Smooth muscle cell (in vitro differentiated cells): ENCODE data around the gene PLLP. TPM values are rescaled to one million over a fixed set of nuclear protein-coding genes. Genes with fewer than 3 reads are reported as not detected.

Experiments
- DNase-seq: peaks from one replicate; lab custom pipeline; 2025; ENCODE audit not compliant: unreplicated experiment; lab: John Stamatoyannopoulos, UW
- H2AFZ ChIP-seq: fragments of 200-600 bp; sonication (generic); 2 replicates; pipeline ENCODE4 v1.6.0; 2016; ENCODE audit warnings: antibody characterized with exemption, low read depth, mild to moderate bottlenecking
- H3F3A ChIP-seq: fragments of 200-600 bp; sonication (generic); 2 replicates; pipeline ENCODE4 v1.6.0; 2017; ENCODE audit warnings: antibody characterized with exemption, low read depth
- H3K27ac ChIP-seq: fragments of 200-600 bp; sonication (generic); 2 replicates; pipeline ENCODE4 v1.5.1; 2016; ENCODE audit warnings: low read depth, mild to moderate bottlenecking
- H3K27me3 ChIP-seq: fragments of 200-600 bp; sonication (generic); 2 replicates; pipeline ENCODE4 v1.6.1; 2016; ENCODE audit warnings: low read depth, mild to moderate bottlenecking
- H3K36me3 ChIP-seq: fragments of 200-600 bp; sonication (generic); 2 replicates; pipeline ENCODE4 v1.5.1; 2016; ENCODE audit warnings: low read depth
- H3K4me1 ChIP-seq: fragments of 200-600 bp; sonication (generic); 2 replicates; pipeline ENCODE4 v1.5.1; 2016; ENCODE audit warnings: low read depth
- H3K4me2 ChIP-seq: fragments of 200-600 bp; sonication (generic); 2 replicates; pipeline ENCODE4 v1.6.0; 2016; ENCODE audit warnings: mild to moderate bottlenecking
- H3K4me3 ChIP-seq: fragments of 200-600 bp; sonication (generic); 2 replicates; pipeline ENCODE4 v1.5.1; 2016; ENCODE audit warnings: mild to moderate bottlenecking
- H3K79me2 ChIP-seq: fragments of 200-600 bp; sonication (generic); 2 replicates; pipeline ENCODE4 v1.6.0; 2016; ENCODE audit warnings: low read depth, mild to moderate bottlenecking
- H3K9ac ChIP-seq: fragments of 200-600 bp; sonication (generic); 2 replicates; pipeline ENCODE4 v1.6.0; 2016; ENCODE audit warnings: low read depth
- H3K9me3 ChIP-seq: fragments of 200-600 bp; sonication (generic); replicated peaks from 2 replicates; pipeline ENCODE4 v1.5.1; 2016; ENCODE audit warnings: low read depth
- H4K20me1 ChIP-seq: fragments of 200-600 bp; sonication (generic); 2 replicates; pipeline ENCODE4 v1.6.0; 2016; ENCODE audit warnings: low read depth
- CTCF ChIP-seq: fragments of 200-600 bp; sonication (generic); IDR thresholded peaks from 2 replicates; pipeline ENCODE4 v1.5.1; 2017; ENCODE audit warnings: borderline replicate concordance, mild to moderate bottlenecking, antibody characterized with exemption; ENCODE audit not compliant: insufficient read depth, poor library complexity, severe bottlenecking
- WGBS: methylation state at CpG from one replicate; pipeline ENCODE4 v1.1.7; 2016; ENCODE audit warnings: low lambda C conversion rate; 5-methylcytosine and 5-hydroxymethylcytosine counted together
- polyA plus RNA-seq: library from polyadenylated mRNA; unstranded; fragments of >200 nt; fragmentation: Nextera tagmentation; extraction: Ambion mirVana; gene quantifications from 2 replicates; pipeline ENCODE4 v1.2.1, GENCODE V29; 2016
- total RNA-seq: library from RNA; depleted of rRNA; stranded (reverse); fragments of >200 nt; gene quantifications from 2 replicates; pipeline ENCODE4 v1.2.3, GENCODE V29; 2014

PLLP gene
- total and polyA plus RNA-seq, 2 experiments from 2014 or later: 0.59 TPM; not detected in 1

- H3K27ac ChIP-seq: no peak overlapping the region
- 90% methylated on average over 8 of the region's 8 CpGs for WGBS
- no peak overlapping the region for H3K9ac ChIP-seq
- H2AFZ ChIP-seq: no peak overlapping the region
- no peaks in the 10 kb centered on the region for H3K36me3 ChIP-seq
- H3F3A ChIP-seq: no peaks in the 10 kb centered on the region
- H3K79me2 ChIP-seq: no peaks in the 10 kb centered on the region
- no peaks in the 10 kb centered on the region for H3K9me3 ChIP-seq
- DNase-seq: no peak
- H3K27me3 ChIP-seq: peaks cover 4% of the 10 kb centered on the region
- H3K4me1 ChIP-seq: no peaks in the 10 kb centered on the region
- no peak overlapping the region for H3K4me2 ChIP-seq
- H4K20me1 ChIP-seq: no peaks in the 10 kb centered on the region
- TF ChIP-seq CTCF: no peak
- H3K4me3 ChIP-seq: no peak overlapping the region
Observed at GRCh38 chr16:57329718-57330327, 45.4 kb upstream of the PLLP start.

- H3F3A ChIP-seq: no peaks in the 10 kb centered on the region
- TF ChIP-seq CTCF: no peak
Observed at GRCh38 chr16:57325458-57325857, 41.0 kb upstream of the PLLP start.

GRCh38 chr16:57324749-57325148 is 40.3 kb upstream of the PLLP start:
- TF ChIP-seq CTCF: no peak
- H3K9ac ChIP-seq: no peak overlapping the region
- H3K27me3 ChIP-seq: no peaks in the 10 kb centered on the region
- H3K9me3 ChIP-seq: no peaks in the 10 kb centered on the region
- H4K20me1 ChIP-seq: no peaks in the 10 kb centered on the region
- H3K79me2 ChIP-seq: no peaks in the 10 kb centered on the region
- no peak overlapping the region for H3K4me3 ChIP-seq
- H2AFZ ChIP-seq: no peak overlapping the region
- no peak for DNase-seq
- no peak overlapping the region for H3K4me2 ChIP-seq
- no peaks in the 10 kb centered on the region for H3K36me3 ChIP-seq
- H3F3A ChIP-seq: no peaks in the 10 kb centered on the region
- WGBS: 81% methylated on average over 2 of the region's 2 CpGs
- no peak overlapping the region for H3K27ac ChIP-seq
- H3K4me1 ChIP-seq: no peaks in the 10 kb centered on the region

More at GRCh38 chr16:57325458-57325857, 41.0 kb upstream of the PLLP start:
- DNase-seq: no peak
- Histone ChIP-seq H3K27ac (no peak overlapping the region), H3K36me3 (no peaks in the 10 kb centered on the region), H4K20me1 (no peaks in the 10 kb centered on the region), H3K4me2 (no peak overlapping the region), H3K79me2 (no peaks in the 10 kb centered on the region), H3K27me3 (no peaks in the 10 kb centered on the region), H3K4me1 (no peaks in the 10 kb centered on the region), H3K9ac (no peak overlapping the region), H2AFZ (no peak overlapping the region), H3K9me3 (no peaks in the 10 kb centered on the region), H3K4me3 (no peak overlapping the region)
- 57% methylated on average over 1 of the region's 1 CpG for WGBS

GRCh38 chr16:57319646-57320045 is 35.2 kb upstream of the PLLP start:
- no peaks in the 10 kb centered on the region for H3K4me1 ChIP-seq
- no peak overlapping the region for H3K27ac ChIP-seq
- no peak overlapping the region for H3K4me3 ChIP-seq
- H3K9ac ChIP-seq: no peak overlapping the region
- H4K20me1 ChIP-seq: no peaks in the 10 kb centered on the region
- H3K27me3 ChIP-seq: no peaks in the 10 kb centered on the region
- H3K36me3 ChIP-seq: no peaks in the 10 kb centered on the region
- H3F3A ChIP-seq: peaks cover 6% of the 10 kb centered on the region
- no peaks in the 10 kb centered on the region for H3K79me2 ChIP-seq
- H3K9me3 ChIP-seq: no peaks in the 10 kb centered on the region
- WGBS: 90% methylated on average over 2 of the region's 2 CpGs
- no peak overlapping the region for H2AFZ ChIP-seq
- no peak for TF ChIP-seq CTCF
- H3K4me2 ChIP-seq: no peak overlapping the region
- DNase-seq: no peak
